B cell (primary cell): ENCODE results near the gene SEMA7A. TPM values are rescaled to one million over a fixed set of nuclear protein-coding genes. Genes with fewer than 3 reads are reported as not detected.

ENCODE experiments used
- ATAC-seq: fragments of 200-7000 bp; cut with Tn5 transposase; one replicate; pipeline ENCODE4 v1.10.0; 2021; ENCODE audit warnings: low read depth, mild to moderate bottlenecking, moderate number of reproducible peaks, moderate library complexity
- CTCF ChIA-PET: fragments of 350-600 bp; sonication (Branson Sonifier 250); formaldehyde crosslinking; loops from one replicate; lab custom pipeline; 2021; ENCODE audit warnings: antibody characterized with exemption, inconsistent platforms; lab: Charles Lee
- POLR2A ChIA-PET: fragments of 350-600 bp; sonication (Branson Sonifier 250); formaldehyde crosslinking; loops from one replicate; lab custom pipeline; 2021; ENCODE audit warnings: antibody characterized with exemption; lab: Charles Lee
- DNase-seq: peaks from one replicate; pipeline ENCODE4 v3.0.0; 2013
- H2AFZ ChIP-seq: 2 replicates; pipeline ENCODE4 v1.6.1; 2012; ENCODE audit warnings: mild to moderate bottlenecking, low read depth, low read length; ENCODE audit not compliant: insufficient read depth, poor library complexity, severe bottlenecking
- H3K27ac ChIP-seq, 2 donors: 1 replicate in 1 of 2; 2 replicates in 1 of 2; pipeline ENCODE4 v1.5.1; 2012 to 2013; ENCODE audit warnings: low read length in 2 of 2, mild to moderate bottlenecking in 2 of 2, moderate library complexity in 1 of 2
- H3K27me3 ChIP-seq, 4 experiments: fragments of 200-600 bp in 1 of 4; sonication (generic) in 1 of 4; replicated peaks in 1 of 4; 1 replicate in 2 of 4; 2 replicates in 2 of 4; pipeline versions ENCODE4 v1.6.1 to v1.7.0; 2013 to 2016; ENCODE audit warnings: low read length in 3 of 4, mild to moderate bottlenecking in 2 of 4, mixed read lengths in 1 of 4, moderate library complexity in 1 of 4; ENCODE audit not compliant: insufficient read depth in 4 of 4, control insufficient read depth in 3 of 4; ENCODE audit errors: control extremely low read depth in 1 of 4
- H3K36me3 ChIP-seq, 2 experiments: replicated peaks in 1 of 2; 1 replicate in 1 of 2; 2 replicates in 1 of 2; pipeline versions ENCODE4 v1.6.1 to v1.7.1; 2013; ENCODE audit warnings: low read length in 1 of 2; ENCODE audit not compliant: insufficient read depth in 2 of 2, control insufficient read depth in 1 of 2; ENCODE audit errors: control extremely low read depth in 1 of 2, extremely low read depth in 1 of 2
- H3K4me1 ChIP-seq, 2 donors: fragments of 200-600 bp in 1 of 2; sonication (generic) in 1 of 2; 1 replicate in 1 of 2; 2 replicates in 1 of 2; pipeline versions ENCODE4 v1.5.1 to v1.6.1; 2013 to 2017; ENCODE audit warnings: low read length in 2 of 2; ENCODE audit not compliant: control insufficient read depth in 2 of 2, insufficient read depth in 2 of 2
- H3K4me2 ChIP-seq: replicated peaks from 2 replicates; pipeline ENCODE3; 2012; ENCODE audit warnings: mild to moderate bottlenecking, low read depth, low read length; ENCODE audit not compliant: poor library complexity, severe bottlenecking
- H3K4me3 ChIP-seq, 5 experiments: fragments of 200-600 bp in 1 of 5; sonication (generic) in 1 of 5; 1 replicate in 3 of 5; 2 replicates in 2 of 5; pipeline versions ENCODE4 v1.5.1 to v1.7.0; 2011 to 2016; ENCODE audit warnings: low read length in 4 of 5, mild to moderate bottlenecking in 4 of 5, low read depth in 2 of 5, control low read depth in 1 of 5, moderate library complexity in 1 of 5; ENCODE audit not compliant: insufficient read depth in 1 of 5; ENCODE audit errors: control extremely low read depth in 1 of 5, extremely low read depth in 1 of 5
- H3K79me2 ChIP-seq: fragments of 200-600 bp; sonication (generic); one replicate; pipeline ENCODE4 v1.6.0; 2016; ENCODE audit warnings: low read length; ENCODE audit not compliant: control insufficient read depth, insufficient read depth
- H3K9ac ChIP-seq: fragments of 200-600 bp; sonication (generic); 2 replicates; pipeline ENCODE4 v1.6.1; 2017; ENCODE audit warnings: mild to moderate bottlenecking, low read length, moderate library complexity
- H3K9me3 ChIP-seq, 3 donors: one replicate each; pipeline versions ENCODE4 v1.6.1 to v1.7.1; 2013; ENCODE audit warnings: low read length in 2 of 3; ENCODE audit not compliant: control insufficient read depth in 2 of 3, insufficient read depth in 1 of 3; ENCODE audit errors: control extremely low read depth in 1 of 3
- H4K20me1 ChIP-seq: 2 replicates; pipeline ENCODE4 v1.6.0; 2012; ENCODE audit warnings: mild to moderate bottlenecking, low read length; ENCODE audit not compliant: insufficient read depth, control insufficient read depth, poor library complexity, severe bottlenecking
- H3K27ac Mint-ChIP-seq: one replicate; pipeline ENCODE4 v1.8.0; 2021; ENCODE audit warnings: mixed read lengths
- H3K27me3 Mint-ChIP-seq: one replicate; pipeline ENCODE4 v1.8.0; 2021; ENCODE audit warnings: mixed read lengths
- H3K4me1 Mint-ChIP-seq: one replicate; pipeline ENCODE4 v1.8.0; 2021; ENCODE audit warnings: mixed read lengths
- H3K4me3 Mint-ChIP-seq: one replicate; pipeline ENCODE4 v1.8.0; 2021; ENCODE audit warnings: mixed read lengths
- H3K9me3 Mint-ChIP-seq: one replicate; pipeline ENCODE4 v1.8.0; 2022; ENCODE audit warnings: mixed read lengths; ENCODE audit not compliant: insufficient read depth
- EZH2 ChIP-seq: IDR thresholded peaks from 2 replicates; pipeline ENCODE4 v1.6.1; 2012; ENCODE audit warnings: borderline replicate concordance, low read depth, mild to moderate bottlenecking, moderate library complexity, low read length; ENCODE audit not compliant: insufficient read depth, poor library complexity, severe bottlenecking
- WGBS: methylation state at CpG from one replicate; pipeline ENCODE4 v1.1.5; 2013; ENCODE audit warnings: missing lambda C conversion rate; ENCODE audit not compliant: insufficient coverage; 5-methylcytosine and 5-hydroxymethylcytosine counted together
- intact Hi-C: fragments of 100-400 bp; cut with micrococcal nuclease; formaldehyde crosslinking; loops from one replicate; pipeline ENCODE4 v1.10.0; 2022
- polyA plus RNA-seq: library from polyadenylated mRNA; depleted of rRNA; stranded (reverse); fragments of >200 nt; gene quantifications from 2 replicates; pipeline ENCODE4 v1.2.3, GENCODE V29; 2012
- total RNA-seq, 2 donors: library from RNA; stranded (reverse); fragments of 120-200 nt in 1 of 2; gene quantifications; 1 replicate in 1 of 2; 2 replicates in 1 of 2; pipeline versions ENCODE4 v1.2.3 to v1.2.4, GENCODE V29; 2013 to 2022
- TF ChIP-seq, protein P1 (sequence below): fragments of 200-600 bp; IDR thresholded peaks from one replicate; pipeline ENCODE4 v1.8.0; 2022; ENCODE audit warnings: antibody characterized with exemption, mild to moderate bottlenecking

Gene SEMA7A
- total and polyA plus RNA-seq, 2 donors (not counting 1 experiment from before 2014, with no cell fraction given), result 42.0 to 44.2 TPM

- Mint-ChIP-seq H3K4me1 (no peaks in the 10 kb centered on the region), H3K4me3 (no peak overlapping the region), H3K27ac (no peak overlapping the region), H3K27me3 (no peaks in the 10 kb centered on the region), H3K9me3 (no peaks in the 10 kb centered on the region)
- intact Hi-C loops, result no loop called here
- Histone ChIP-seq H3K79me2 (peaks cover 12% of the 10 kb centered on the region), H3K9me3 (no peaks in the 10 kb centered on the region), H3K4me2 (no peak overlapping the region), H3K36me3 (peaks cover 2 to 94% of the 10 kb centered on the region in 2 experiments), H3K27ac (no peak overlapping the region), H2AFZ (no peak overlapping the region), H3K27me3 (no peaks in the 10 kb centered on the region), H4K20me1 (peaks cover 3% of the 10 kb centered on the region), H3K4me1 (no peaks in the 10 kb centered on the region), H3K9ac (no peak overlapping the region), H3K4me3 (no peak overlapping the region)
- ChIA-PET CTCF (interaction anchor here (1.2 to 26.1 kb wide), 4 partner anchors 10 to 186 kb away, joined by 4 to 855 read pairs (median 4); no protein-coding TSS in a partner anchor), POLR2A (no interaction called here)
- no peak for DNase-seq
- TF ChIP-seq, protein P1, sequence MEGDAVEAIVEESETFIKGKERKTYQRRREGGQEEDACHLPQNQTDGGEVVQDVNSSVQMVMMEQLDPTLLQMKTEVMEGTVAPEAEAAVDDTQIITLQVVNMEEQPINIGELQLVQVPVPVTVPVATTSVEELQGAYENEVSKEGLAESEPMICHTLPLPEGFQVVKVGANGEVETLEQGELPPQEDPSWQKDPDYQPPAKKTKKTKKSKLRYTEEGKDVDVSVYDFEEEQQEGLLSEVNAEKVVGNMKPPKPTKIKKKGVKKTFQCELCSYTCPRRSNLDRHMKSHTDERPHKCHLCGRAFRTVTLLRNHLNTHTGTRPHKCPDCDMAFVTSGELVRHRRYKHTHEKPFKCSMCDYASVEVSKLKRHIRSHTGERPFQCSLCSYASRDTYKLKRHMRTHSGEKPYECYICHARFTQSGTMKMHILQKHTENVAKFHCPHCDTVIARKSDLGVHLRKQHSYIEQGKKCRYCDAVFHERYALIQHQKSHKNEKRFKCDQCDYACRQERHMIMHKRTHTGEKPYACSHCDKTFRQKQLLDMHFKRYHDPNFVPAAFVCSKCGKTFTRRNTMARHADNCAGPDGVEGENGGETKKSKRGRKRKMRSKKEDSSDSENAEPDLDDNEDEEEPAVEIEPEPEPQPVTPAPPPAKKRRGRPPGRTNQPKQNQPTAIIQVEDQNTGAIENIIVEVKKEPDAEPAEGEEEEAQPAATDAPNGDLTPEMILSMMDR, result no peak
- TF ChIP-seq EZH2, result no peak
- no peak for ATAC-seq
- WGBS, result 97% methylated on average over 11 of the region's 12 CpGs
Measured at GRCh38 chr15:74449643-74450205, 16.0 kb upstream of the SEMA7A start.

DNA sequence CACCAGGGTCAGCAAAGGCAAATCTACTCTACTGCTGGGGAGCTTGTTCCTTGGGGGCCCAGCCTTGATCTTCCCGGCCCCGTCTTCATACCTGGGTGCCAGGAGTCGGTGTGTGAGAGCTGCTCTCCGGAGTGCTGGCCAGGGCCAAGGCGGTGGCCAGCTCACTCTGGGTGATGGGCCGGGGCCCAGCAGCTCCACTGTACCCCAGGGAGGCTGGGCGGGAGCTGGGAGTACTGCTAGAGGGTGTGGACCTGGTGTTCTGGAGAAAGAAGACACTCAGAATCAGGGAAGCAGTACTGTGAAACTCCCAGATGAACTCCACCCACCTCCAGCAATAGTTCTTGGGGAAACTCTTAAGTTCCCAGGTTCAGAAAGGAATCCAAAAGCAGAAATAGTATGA is 15.3 kb upstream of the SEMA7A start:
- 100% methylated on average over 6 of the region's 7 CpGs for WGBS
- Histone ChIP-seq H3K4me3 (no peak overlapping the region), H3K36me3 (peaks cover 2 to 91% of the 10 kb centered on the region in 2 experiments), H4K20me1 (peaks cover 3% of the 10 kb centered on the region), H2AFZ (no peak overlapping the region), H3K27ac (no peak overlapping the region), H3K9ac (no peak overlapping the region), H3K27me3 (no peaks in the 10 kb centered on the region), H3K4me2 (no peak overlapping the region), H3K4me1 (no peaks in the 10 kb centered on the region), H3K9me3 (no peaks in the 10 kb centered on the region), H3K79me2 (peaks cover 12% of the 10 kb centered on the region)
- Mint-ChIP-seq H3K4me1 (no peaks in the 10 kb centered on the region), H3K4me3 (no peak overlapping the region), H3K27me3 (no peaks in the 10 kb centered on the region), H3K9me3 (no peaks in the 10 kb centered on the region), H3K27ac (no peak overlapping the region)
- ATAC-seq (no peak), DNase-seq (no peak)
- TF ChIP-seq, protein P1, result no peak
- no peak for TF ChIP-seq EZH2
- ChIA-PET POLR2A (no interaction called here), CTCF (interaction anchor here (1.2 to 26.1 kb wide), 5 partner anchors 9 to 186 kb away, joined by 4 to 855 read pairs (median 4); partner anchors contain the start of gene SEMA7A)
- intact Hi-C loops, result no loop called here
